Gastrocnemius medialis (tissue), 4 donors: ENCODE results near the gene SLA2. TPM values are rescaled to one million over a fixed set of nuclear protein-coding genes. Genes with fewer than 3 reads are reported as not detected.

Source experiments
- ATAC-seq, 2 donors: fragments of 150-250 bp; one replicate each; pipeline ENCODE4 v1.9.1; 2016
- DNase-seq, 2 donors: peaks; one replicate each; pipeline ENCODE4 v3.0.0-alpha.2; 2019
- H3K27ac ChIP-seq, 4 donors: fragments of 200-600 bp; sonication (generic); 1 replicate in 1 of 4; 2 replicates in 3 of 4; pipeline ENCODE4 v1.5.1; 2016 to 2018; ENCODE audit warnings: mild to moderate bottlenecking in 2 of 4, moderate library complexity in 1 of 4
- H3K27me3 ChIP-seq, 3 donors: fragments of 200-600 bp; sonication (generic) in 2 of 3; 1 replicate in 1 of 3; 2 replicates in 2 of 3; pipeline versions ENCODE4 v1.5.1 to v1.6.0; 2016 to 2019; ENCODE audit warnings: mild to moderate bottlenecking in 1 of 3, moderate library complexity in 1 of 3
- H3K36me3 ChIP-seq, 2 donors: fragments of 200-600 bp; sonication (generic) in 1 of 2; one replicate each; pipeline ENCODE4 v1.5.1; 2017 to 2018
- H3K4me1 ChIP-seq, 2 donors: fragments of 200-600 bp; sonication (generic) in 1 of 2; one replicate each; pipeline ENCODE4 v1.5.1; 2016 to 2017; ENCODE audit warnings: mild to moderate bottlenecking in 2 of 2
- H3K4me3 ChIP-seq, 4 donors: fragments of 200-600 bp; sonication (generic) in 3 of 4; 1 replicate in 1 of 4; 2 replicates in 3 of 4; pipeline ENCODE4 v1.5.1; 2016 to 2019; ENCODE audit warnings: mild to moderate bottlenecking in 2 of 4
- H3K9me3 ChIP-seq, 3 donors: fragments of 200-600 bp; sonication (generic) in 2 of 3; 1 replicate in 1 of 3; 2 replicates in 2 of 3; pipeline ENCODE4 v1.5.1; 2016 to 2019
- CTCF ChIP-seq, 5 experiments: fragments of 450-650 bp in 3 of 5; fragments of 200-600 bp in 2 of 5; sonication (generic) in 2 of 5; IDR thresholded peaks in 4 of 5; conservative IDR thresholded peaks in 1 of 5; 1 replicate in 4 of 5; 2 replicates in 1 of 5; pipeline ENCODE4 v1.5.1; 2016 to 2019; ENCODE audit warnings: antibody characterized with exemption in 5 of 5, mild to moderate bottlenecking in 3 of 5, moderate library complexity in 3 of 5
- POLR2A ChIP-seq, 2 donors: fragments of 450-650 bp; IDR thresholded peaks; one replicate each; pipeline ENCODE4 v1.6.1; 2017; ENCODE audit warnings: antibody characterized with exemption in 2 of 2, mild to moderate bottlenecking in 2 of 2, moderate library complexity in 2 of 2
- in situ Hi-C, 4 donors: fragments of 200-750 bp; cut with MboI; loops; one replicate each; pipeline versions ENCODE4 v1.15.0 to v1.8.0; 2017; ENCODE audit warnings: low sequenced_read_pairs in 4 of 4
- intact Hi-C: fragments of 100-400 bp; cut with DNase I; formaldehyde crosslinking; loops from one replicate; pipeline ENCODE4 v1.15.1; 2023; ENCODE audit warnings: low total_unique reads
- total RNA-seq, 4 donors: library from RNA; depleted of rRNA; stranded (reverse); fragments of >200 nt; gene quantifications; one replicate each; pipeline versions ENCODE4 v1.1.0 to v1.2.3, GENCODE V29; 2016

The SLA2 gene
- total RNA-seq, 4 donors from 2014 or later: not detected

- Histone ChIP-seq H3K9me3 (peaks cover 0 to 4% (median 0%) of the 10 kb centered on the region in 3 donors), H3K4me1 (no peaks in the 10 kb centered on the region), H3K27ac (no peak overlapping the region), H3K4me3 (no peak overlapping the region), H3K27me3 (no peaks in the 10 kb centered on the region), H3K36me3 (no peaks in the 10 kb centered on the region)
- DNase-seq: no peak
- no peak for TF ChIP-seq CTCF (IDR thresholded peaks at IDR 0.05 in 4 of 5, conservative IDR thresholded peaks at IDR 0.05 in 1 of 5)
- TF ChIP-seq POLR2A (IDR thresholded peaks at IDR 0.05): no peak
- ATAC-seq: no peak
- in situ Hi-C loops: no loop called here
- intact Hi-C loops: no loop called here
These were observed 82.6 kb downstream of the SLA2 start for GRCh38 chr20:36563374-36563773.

GRCh38 chr20:36562724-36563123, 83.3 kb downstream of the SLA2 start:
- no peak for DNase-seq
- H3K27ac ChIP-seq: no peak overlapping the region
- H3K9me3 ChIP-seq: peaks cover 0 to 4% (median 0%) of the 10 kb centered on the region in 3 donors
- H3K4me3 ChIP-seq: no peak overlapping the region
- TF ChIP-seq POLR2A (IDR thresholded peaks at IDR 0.05): no peak
- no peak for TF ChIP-seq CTCF (IDR thresholded peaks at IDR 0.05 in 4 of 5, conservative IDR thresholded peaks at IDR 0.05 in 1 of 5)
- no peaks in the 10 kb centered on the region for H3K27me3 ChIP-seq
- H3K36me3 ChIP-seq: no peaks in the 10 kb centered on the region
- in situ Hi-C loops (no loop called here), intact Hi-C loops (no loop called here)
- no peak for ATAC-seq
- H3K4me1 ChIP-seq: no peaks in the 10 kb centered on the region

Other genes starting within 250 kb of the SLA2 start
- 10 to 100 TPM in 3 of 4 donors, 1 to 10 TPM in 1; 7.3 to 59.4 (median 20.8) TPM for gene MYL9, start 104.7 kb downstream of the SLA2 start, total RNA-seq
- gene TGIF2, start 72.6 kb downstream of the SLA2 start, total RNA-seq: 1 to 10 TPM; 1.4 to 3.9 (median 1.4) TPM
- gene RAB5IF, start 40.4 kb downstream of the SLA2 start, total RNA-seq: 100 to 1,000 TPM; 215 to 768 (median 545) TPM
- gene NDRG3, start 99.9 kb upstream of the SLA2 start, total RNA-seq: 10 to 100 TPM in 3 of 4 donors, 1 to 10 TPM in 1; 6.7 to 24.9 (median 13.2) TPM
- gene DSN1, start 127.6 kb upstream of the SLA2 start, total RNA-seq: 1 to 10 TPM; 3.2 to 6.3 (median 5.2) TPM
- not detected for gene TLDC2, start 229.9 kb upstream of the SLA2 start, total RNA-seq